Psoas muscle (tissue), 8 donors: ENCODE measurements around the gene OGA. TPM values are rescaled to one million over a fixed set of nuclear protein-coding genes. Genes with fewer than 3 reads are reported as not detected.
A peak's percentile ranks its signal among the peaks of the same experiment; 100 is the strongest.

Experiments
- ATAC-seq, 4 donors: fragments of 200-7000 bp; cut with Tn5 transposase; one replicate each; pipeline ENCODE4 v1.9.1; 2020; ENCODE audit warnings: moderate library complexity in 3 of 4, mild to moderate bottlenecking in 2 of 4
- DNase-seq, 2 donors: peaks; one replicate each; pipeline ENCODE4 v3.0.0-alpha.2; 2020
- H3K27ac ChIP-seq: fragments of 200-600 bp; one replicate; pipeline ENCODE4 v1.8.0; 2022
- H3K27me3 ChIP-seq, 3 donors: fragments of 200-600 bp in 1 of 3; one replicate each; pipeline versions ENCODE4 v1.6.1 to v1.8.0; 2013 to 2022; ENCODE audit warnings: low read length in 2 of 3, mild to moderate bottlenecking in 2 of 3, moderate library complexity in 1 of 3; ENCODE audit not compliant: insufficient read depth in 3 of 3
- H3K36me3 ChIP-seq, 2 donors: fragments of 200-600 bp in 1 of 2; one replicate each; pipeline versions ENCODE4 v1.6.1 to v1.8.0; 2013 to 2022; ENCODE audit warnings: low read depth in 1 of 2, mild to moderate bottlenecking in 1 of 2, moderate library complexity in 1 of 2; ENCODE audit not compliant: insufficient read depth in 1 of 2
- H3K4me1 ChIP-seq: fragments of 200-600 bp; one replicate; pipeline ENCODE4 v1.8.0; 2022
- H3K4me3 ChIP-seq: fragments of 200-600 bp; one replicate; pipeline ENCODE4 v1.8.0; 2022; ENCODE audit warnings: mild to moderate bottlenecking
- H3K9me3 ChIP-seq: fragments of 200-600 bp; one replicate; pipeline ENCODE4 v1.8.0; 2022
- WGBS, 3 donors: extraction: QIAGEN DNeasy Blood & Tissue Kit; methylation state at CpG; one replicate each; pipeline versions ENCODE4 v1.1.6 to v1.1.7; 2013; 5-methylcytosine and 5-hydroxymethylcytosine counted together
- intact Hi-C, 2 donors: fragments of 100-400 bp; cut with DNase I; formaldehyde crosslinking; loops; one replicate each; pipeline versions ENCODE4 v1.11.0 to v1.14.2; 2022
- polyA plus RNA-seq, 3 donors: library from polyadenylated mRNA; stranded (reverse); fragments of 200-250 nt; gene quantifications; one replicate each; pipeline ENCODE4 v1.2.3, GENCODE V29; 2013
- total RNA-seq, 4 donors: library from RNA; stranded (reverse); fragmentation: NEBNext Ultra II Directional in 2 of 4; extraction: Animal tissue kit (Norgen Biotek cat#: 25700) in 2 of 4; gene quantifications; one replicate each; pipeline versions ENCODE4 v1.2.1 to v1.2.4, GENCODE V29; 2021 to 2023
- TF ChIP-seq, protein P1 (sequence below): fragments of 200-600 bp; IDR thresholded peaks from one replicate; pipeline ENCODE4 v1.8.0; 2022; ENCODE audit warnings: antibody characterized with exemption
- donor health status: healthy with polysubstance abuse.
- donor health status: DM: no; HTN: no; CAD: no; lungs with moderate emphysema.
- donor health status: Bipolar disorder and iron deficiency.
- donor health status: healthy.
- donor health status: DM: yes; HTN: yes; CAD: no.
- donor health status: DM: no; HTN: no; CAD: no.
- donor health status: DM: no; HTN: no; CAD: no.
- donor health status: DM: yes; HTN: yes; CAD: no.

OGA gene
- total and polyA plus RNA-seq, 7 donors: 12.0 to 59.8 (median 56.2) TPM

DNA sequence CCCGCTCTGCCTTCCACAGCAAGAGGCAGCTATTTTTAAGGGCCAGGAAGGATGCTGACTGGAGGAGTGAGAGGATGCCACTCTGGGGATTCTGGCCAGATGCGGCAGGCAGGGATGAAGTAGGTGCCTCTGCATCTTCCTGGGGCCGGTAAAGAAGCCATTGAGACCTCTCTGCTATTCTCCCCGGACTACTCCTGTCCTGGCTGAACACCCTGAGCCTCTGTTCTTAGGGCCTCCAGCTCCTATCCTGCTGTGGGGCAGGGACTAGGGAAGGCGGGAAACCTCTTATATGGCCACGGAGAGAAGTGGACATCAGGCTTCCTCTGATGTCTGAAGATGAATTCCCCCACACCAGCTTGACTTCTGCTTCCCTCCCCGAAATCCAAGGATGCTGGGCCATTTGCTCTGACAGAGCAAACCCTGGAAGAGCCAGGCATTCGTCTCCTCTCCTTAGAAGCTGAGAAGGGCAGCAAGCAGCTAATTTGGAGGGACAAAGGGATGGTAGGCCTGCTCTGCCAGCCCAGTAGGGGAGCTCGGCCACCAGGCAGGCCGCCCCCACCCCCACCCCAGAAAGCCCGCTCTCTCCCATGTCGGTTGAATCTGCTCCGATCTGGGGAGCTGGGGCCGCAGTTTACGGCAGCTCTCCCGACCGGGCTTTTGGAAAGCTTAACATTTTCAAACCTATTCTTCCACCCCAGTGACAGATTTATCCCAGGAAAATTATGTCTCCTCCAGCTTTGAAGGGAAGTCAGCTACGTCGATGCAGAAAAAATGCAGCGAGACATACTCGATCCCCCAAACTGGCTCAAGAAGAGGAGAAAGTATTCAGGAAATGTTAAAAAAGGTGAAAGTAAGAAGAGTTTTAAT, 45.1 kb downstream of the OGA start:
- H3K9me3 ChIP-seq: no peaks in the 10 kb centered on the region
- no peak for DNase-seq
- H3K4me1 ChIP-seq: no peaks in the 10 kb centered on the region
- WGBS, 3 donors: 40 to 44% (median 43%) methylated on average over 20 to 21 of the region's 21 CpGs
- ATAC-seq: no peak
- intact Hi-C loops: no loop called here
- H3K27me3 ChIP-seq: peaks cover 0 to 79% (median 33%) of the 10 kb centered on the region in 3 donors
- H3K4me3 ChIP-seq: no peak overlapping the region
- H3K36me3 ChIP-seq: no peaks in the 10 kb centered on the region
- no peak overlapping the region for H3K27ac ChIP-seq
- TF ChIP-seq, protein P1, sequence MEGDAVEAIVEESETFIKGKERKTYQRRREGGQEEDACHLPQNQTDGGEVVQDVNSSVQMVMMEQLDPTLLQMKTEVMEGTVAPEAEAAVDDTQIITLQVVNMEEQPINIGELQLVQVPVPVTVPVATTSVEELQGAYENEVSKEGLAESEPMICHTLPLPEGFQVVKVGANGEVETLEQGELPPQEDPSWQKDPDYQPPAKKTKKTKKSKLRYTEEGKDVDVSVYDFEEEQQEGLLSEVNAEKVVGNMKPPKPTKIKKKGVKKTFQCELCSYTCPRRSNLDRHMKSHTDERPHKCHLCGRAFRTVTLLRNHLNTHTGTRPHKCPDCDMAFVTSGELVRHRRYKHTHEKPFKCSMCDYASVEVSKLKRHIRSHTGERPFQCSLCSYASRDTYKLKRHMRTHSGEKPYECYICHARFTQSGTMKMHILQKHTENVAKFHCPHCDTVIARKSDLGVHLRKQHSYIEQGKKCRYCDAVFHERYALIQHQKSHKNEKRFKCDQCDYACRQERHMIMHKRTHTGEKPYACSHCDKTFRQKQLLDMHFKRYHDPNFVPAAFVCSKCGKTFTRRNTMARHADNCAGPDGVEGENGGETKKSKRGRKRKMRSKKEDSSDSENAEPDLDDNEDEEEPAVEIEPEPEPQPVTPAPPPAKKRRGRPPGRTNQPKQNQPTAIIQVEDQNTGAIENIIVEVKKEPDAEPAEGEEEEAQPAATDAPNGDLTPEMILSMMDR: no peak

DNA sequence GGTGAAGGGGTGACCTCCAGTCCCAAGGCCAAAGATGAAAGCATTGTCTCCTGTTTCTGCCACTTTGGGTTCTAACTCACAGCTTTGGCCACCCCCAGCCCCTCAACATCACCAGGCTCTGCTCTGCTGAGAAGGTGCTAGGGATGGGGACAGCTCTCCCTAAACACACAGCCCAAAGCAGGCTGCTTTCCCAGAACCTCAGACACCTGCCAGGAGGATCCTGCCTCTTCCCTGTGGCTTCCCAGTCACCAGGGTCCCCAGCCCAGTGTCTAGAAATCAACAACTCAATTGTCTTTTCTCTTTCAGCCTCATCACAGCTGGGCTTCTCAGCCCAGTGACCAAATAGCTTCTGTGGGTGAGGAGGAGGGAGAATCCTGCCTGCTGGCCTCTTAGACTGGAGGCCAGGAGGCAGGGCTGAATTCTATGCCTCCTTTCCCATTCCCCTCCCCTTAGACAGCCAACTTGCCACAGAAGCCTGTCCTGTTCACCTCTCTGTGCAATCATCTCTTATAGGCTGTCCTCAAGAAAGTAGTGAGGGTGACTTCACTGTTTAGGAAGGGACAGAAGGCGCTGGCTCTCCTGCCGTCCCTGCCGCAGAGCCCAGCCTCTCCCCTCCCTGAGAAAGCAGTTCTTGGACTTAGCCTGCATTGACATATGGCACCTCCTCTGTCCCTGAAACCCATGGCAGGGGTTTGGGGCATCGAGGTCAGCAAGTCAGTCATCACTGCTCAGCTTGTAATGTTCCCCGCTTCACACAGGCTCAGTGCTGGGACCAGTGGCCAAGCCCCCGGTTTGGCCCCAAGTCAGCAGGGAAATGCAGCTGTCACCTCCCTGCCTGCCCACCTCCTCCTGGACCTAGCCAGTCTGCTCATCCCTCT, 46.0 kb downstream of the OGA start:
- Histone ChIP-seq H3K4me1 (no peaks in the 10 kb centered on the region), H3K27ac (no peak overlapping the region), H3K4me3 (no peak overlapping the region), H3K36me3 (no peaks in the 10 kb centered on the region), H3K27me3 (peaks cover 0 to 73% (median 35%) of the 10 kb centered on the region in 3 donors), H3K9me3 (no peaks in the 10 kb centered on the region)
- ATAC-seq (no peak), DNase-seq (peak in 1 of 2 donors; percentile 19)
- intact Hi-C loops: no loop called here
- TF ChIP-seq, protein P1: no peak
- WGBS, 3 donors: 59 to 69% (median 63%) methylated on average over 6 of the region's 6 CpGs

DNA sequence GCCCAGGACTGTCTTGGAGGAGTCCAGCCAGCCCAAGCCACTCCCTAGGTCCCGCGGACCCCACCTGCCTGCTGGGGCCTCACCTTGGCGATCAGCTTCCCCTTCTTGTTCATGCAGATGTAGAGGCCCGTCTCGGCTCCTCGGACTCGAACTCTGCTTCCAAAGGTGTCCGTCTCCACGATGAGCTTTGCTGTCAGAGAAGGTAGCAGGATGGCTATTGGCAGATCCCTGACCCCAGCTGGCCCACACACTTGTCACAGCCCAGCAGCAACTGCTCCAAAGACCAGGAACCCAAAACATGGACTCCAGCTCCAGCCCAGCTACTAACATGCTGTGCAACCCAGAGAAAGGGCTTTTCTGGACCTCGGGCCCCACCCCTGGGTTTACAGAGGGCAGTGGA, 46.9 kb downstream of the OGA start:
- Histone ChIP-seq H3K4me3 (no peak overlapping the region), H3K27ac (no peak overlapping the region), H3K4me1 (no peaks in the 10 kb centered on the region), H3K36me3 (no peaks in the 10 kb centered on the region), H3K9me3 (no peaks in the 10 kb centered on the region), H3K27me3 (peaks cover 0 to 65% (median 30%) of the 10 kb centered on the region in 3 donors)
- DNase-seq (no peak), ATAC-seq (no peak)
- 80 to 84% (median 84%) methylated on average over 10 of the region's 10 CpGs for WGBS, 3 donors
- TF ChIP-seq, protein P1: no peak
- intact Hi-C loops: no loop called here

- Histone ChIP-seq H3K27me3 (peaks cover 0 to 59% (median 27%) of the 10 kb centered on the region in 3 donors), H3K4me3 (no peak overlapping the region), H3K4me1 (no peaks in the 10 kb centered on the region), H3K36me3 (no peaks in the 10 kb centered on the region), H3K27ac (no peak overlapping the region), H3K9me3 (no peaks in the 10 kb centered on the region)
- intact Hi-C loops: no loop called here
- ATAC-seq: no peak
- no peak for DNase-seq
- TF ChIP-seq, protein P1: no peak
- 62 to 69% (median 64%) methylated on average over 39 to 41 of the region's 41 CpGs for WGBS, 3 donors
Observed at GRCh38 chr10:101770331-101771215, 47.7 kb downstream of the OGA start.
